ENCODE results near the gene ZNF613. TPM values are rescaled to one million over a fixed set of nuclear protein-coding genes. Genes with fewer than 3 reads are reported as not detected.

ZNF613 gene
- total RNA-seq (1 to 10 TPM; 5.1 to 8.0 (median 5.9) TPM), polyA plus RNA-seq (1 to 10 TPM; 4.9 to 7.0 TPM)
- long read RNA-seq, donor 1, transcript ZNF613-201 (6 exons, 3,419 nt) = major isoform, 5 of 23 reads
- long read RNA-seq, donor 1, transcript ZNF613-205 (5 exons, 606 nt) = major isoform, 5 of 23 reads
- long read RNA-seq, donor 1, partial matches to known transcripts = 1 of 23 reads
- long read RNA-seq, donor 1, other reads (novel, unspliced or antisense) = 10 of 23 reads
- long read RNA-seq, donor 2, partial matches to known transcripts = 0 of 2 reads
- long read RNA-seq, donor 2, other reads (novel, unspliced or antisense) = 0 of 2 reads
- long read RNA-seq, donor 3, partial matches to known transcripts = 0 of 6 reads
- long read RNA-seq, donor 3, other reads (novel, unspliced or antisense) = 2 of 6 reads

DNA sequence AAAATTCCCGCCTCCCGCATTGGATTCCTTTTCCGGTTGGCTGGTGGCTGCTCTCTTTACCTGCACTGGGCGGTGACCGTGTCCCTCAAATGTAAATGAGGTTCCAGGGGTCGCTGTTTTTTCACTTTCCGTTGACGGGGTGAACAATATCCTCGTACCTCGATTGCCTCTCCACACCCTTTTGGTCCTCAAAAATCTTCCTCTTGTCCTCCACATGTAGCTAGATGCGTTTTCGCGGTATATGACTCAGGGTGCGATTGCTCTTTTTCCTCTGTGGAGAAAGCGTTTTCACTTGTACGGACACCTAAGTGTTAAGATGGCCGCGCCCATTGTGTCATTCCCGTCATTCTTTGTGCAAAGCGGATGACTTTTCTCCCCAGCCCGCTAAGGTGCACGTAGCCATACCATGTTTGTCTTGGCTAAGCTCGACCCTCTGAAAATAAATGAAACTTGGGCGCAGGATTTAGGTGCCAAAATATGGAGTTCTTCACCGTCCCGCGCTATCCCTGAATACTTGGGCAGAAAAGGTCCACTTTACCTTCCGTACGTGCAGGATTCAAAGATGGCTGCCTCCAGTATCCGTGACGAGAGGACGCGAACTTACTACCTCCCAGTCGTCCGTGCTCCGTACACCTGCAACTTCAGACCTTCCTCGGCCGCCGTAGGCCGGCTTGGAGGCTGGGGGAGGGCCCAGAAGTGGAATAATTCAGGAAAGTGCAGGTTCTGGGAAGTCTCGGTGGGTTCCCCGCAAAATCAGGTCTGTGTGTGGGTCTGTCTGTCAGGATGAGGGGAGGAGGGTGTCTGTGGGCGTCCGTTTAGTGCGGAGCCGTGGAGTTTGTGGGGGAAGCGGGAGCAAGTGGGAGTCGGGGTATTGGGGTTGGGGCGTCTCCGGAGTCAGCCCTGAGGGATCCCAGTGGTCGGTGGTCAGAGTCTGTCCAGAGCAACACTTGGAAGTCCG lies at the start of gene ZNF613:
TSS of gene ZNF613 (plus strand) at position 689 of the 958 bp plus-strand sequence. CDS start 8,749 bp downstream, outside the sequence.
- Histone ChIP-seq H3K27ac (peak within 1 kb of the TSS; percentile 84), H3K4me1 (ENCODE audit: insufficient read depth) (no peaks in the 10 kb centered on the region), H3K9me3 (peaks cover 0 to 12% of the 10 kb centered on the region in 2 donors), H3K27me3 (no peaks in the 10 kb centered on the region), H3K36me3 (no peaks in the 10 kb centered on the region), H3K4me3 (peak within 1 kb of the TSS; percentile 89)
- DNase-seq = peak; percentile 85 to 89 (median 87)
- TF ChIP-seq, protein P1, sequence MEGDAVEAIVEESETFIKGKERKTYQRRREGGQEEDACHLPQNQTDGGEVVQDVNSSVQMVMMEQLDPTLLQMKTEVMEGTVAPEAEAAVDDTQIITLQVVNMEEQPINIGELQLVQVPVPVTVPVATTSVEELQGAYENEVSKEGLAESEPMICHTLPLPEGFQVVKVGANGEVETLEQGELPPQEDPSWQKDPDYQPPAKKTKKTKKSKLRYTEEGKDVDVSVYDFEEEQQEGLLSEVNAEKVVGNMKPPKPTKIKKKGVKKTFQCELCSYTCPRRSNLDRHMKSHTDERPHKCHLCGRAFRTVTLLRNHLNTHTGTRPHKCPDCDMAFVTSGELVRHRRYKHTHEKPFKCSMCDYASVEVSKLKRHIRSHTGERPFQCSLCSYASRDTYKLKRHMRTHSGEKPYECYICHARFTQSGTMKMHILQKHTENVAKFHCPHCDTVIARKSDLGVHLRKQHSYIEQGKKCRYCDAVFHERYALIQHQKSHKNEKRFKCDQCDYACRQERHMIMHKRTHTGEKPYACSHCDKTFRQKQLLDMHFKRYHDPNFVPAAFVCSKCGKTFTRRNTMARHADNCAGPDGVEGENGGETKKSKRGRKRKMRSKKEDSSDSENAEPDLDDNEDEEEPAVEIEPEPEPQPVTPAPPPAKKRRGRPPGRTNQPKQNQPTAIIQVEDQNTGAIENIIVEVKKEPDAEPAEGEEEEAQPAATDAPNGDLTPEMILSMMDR (IDR thresholded peaks at IDR 0.05) = peak in 2 of 3 donors; percentile 17 to 25
- TF ChIP-seq POLR2A (IDR thresholded peaks at IDR 0.05) (no peak), EP300 (IDR thresholded peaks at IDR 0.05) (no peak)
- intact Hi-C loops (cut with DNase I) = no loop called here
- WGBS, 3 donors = 0 to 1% (median 0%) methylated on average over 52 of the region's 52 CpGs

- TF ChIP-seq, protein P1 (IDR thresholded peaks at IDR 0.05) = no peak
- no peak for TF ChIP-seq EP300 (IDR thresholded peaks at IDR 0.05)
- TF ChIP-seq POLR2A (IDR thresholded peaks at IDR 0.05) = no peak
- H3K36me3 ChIP-seq = peaks cover 2% of the 10 kb centered on the region
- WGBS, 3 donors = 96 to 98% (median 97%) methylated on average over 3 of the region's 3 CpGs
- H3K4me3 ChIP-seq = no peak overlapping the region
- peaks cover 0 to 11% of the 10 kb centered on the region in 2 donors for H3K9me3 ChIP-seq
- DNase-seq = no peak
- intact Hi-C loops (cut with DNase I) = no loop called here
- no peaks in the 10 kb centered on the region for H3K4me1 ChIP-seq (ENCODE audit: insufficient read depth)
- no peak overlapping the region for H3K27ac ChIP-seq
- no peaks in the 10 kb centered on the region for H3K27me3 ChIP-seq
Observed at GRCh38 chr19:51882518-51882917, 44.8 kb upstream of the ZNF613 start.

- H3K27ac ChIP-seq = no peak overlapping the region
- no peaks in the 10 kb centered on the region for H3K36me3 ChIP-seq
- TF ChIP-seq EP300 (IDR thresholded peaks at IDR 0.05) (no peak), POLR2A (IDR thresholded peaks at IDR 0.05) (no peak)
- TF ChIP-seq, protein P1 (IDR thresholded peaks at IDR 0.05) = no peak
- DNase-seq = no peak
- WGBS, 3 donors = 91 to 96% (median 95%) methylated on average over 2 of the region's 2 CpGs
- intact Hi-C loops (cut with DNase I) = no loop called here
- no peaks in the 10 kb centered on the region for H3K4me1 ChIP-seq (ENCODE audit: insufficient read depth)
- H3K27me3 ChIP-seq = no peaks in the 10 kb centered on the region
- peaks cover 0 to 7% of the 10 kb centered on the region in 2 donors for H3K9me3 ChIP-seq
- no peak overlapping the region for H3K4me3 ChIP-seq
Observed at GRCh38 chr19:51884713-51885112, 42.6 kb upstream of the ZNF613 start.

All from ovary (tissue), 10 donors.